Hippocampal formation (tissue), 2 donors: ENCODE results near the gene ARHGEF26.

Experiments used
- DNase-seq, 2 donors: peaks; one replicate each; lab custom pipeline; 2025; lab: John Stamatoyannopoulos, UW

Gene ARHGEF26

GRCh38 chr3:154161806-154162205, 40.6 kb downstream of the ARHGEF26 start:
- no peak for DNase-seq

DNA sequence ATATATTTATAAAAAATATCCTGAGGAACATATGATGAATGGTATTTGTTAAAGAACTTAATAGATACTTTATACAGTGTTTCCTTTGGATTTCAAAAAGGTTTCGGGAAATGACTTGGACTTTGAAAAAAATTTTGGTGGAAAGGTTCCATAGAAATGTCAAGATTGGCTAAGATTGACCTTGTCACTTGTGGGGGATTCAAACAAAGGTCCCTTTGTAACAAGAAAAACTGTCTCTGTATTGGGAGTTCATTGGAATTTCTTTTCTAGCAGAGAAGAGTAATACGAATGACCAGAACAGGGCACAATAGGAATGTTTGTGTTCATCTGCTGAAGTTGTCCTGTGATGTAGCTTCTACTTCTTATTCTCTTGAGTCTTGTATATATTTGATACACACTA, 43.2 kb downstream of the ARHGEF26 start:
- no peak for DNase-seq

DNA sequence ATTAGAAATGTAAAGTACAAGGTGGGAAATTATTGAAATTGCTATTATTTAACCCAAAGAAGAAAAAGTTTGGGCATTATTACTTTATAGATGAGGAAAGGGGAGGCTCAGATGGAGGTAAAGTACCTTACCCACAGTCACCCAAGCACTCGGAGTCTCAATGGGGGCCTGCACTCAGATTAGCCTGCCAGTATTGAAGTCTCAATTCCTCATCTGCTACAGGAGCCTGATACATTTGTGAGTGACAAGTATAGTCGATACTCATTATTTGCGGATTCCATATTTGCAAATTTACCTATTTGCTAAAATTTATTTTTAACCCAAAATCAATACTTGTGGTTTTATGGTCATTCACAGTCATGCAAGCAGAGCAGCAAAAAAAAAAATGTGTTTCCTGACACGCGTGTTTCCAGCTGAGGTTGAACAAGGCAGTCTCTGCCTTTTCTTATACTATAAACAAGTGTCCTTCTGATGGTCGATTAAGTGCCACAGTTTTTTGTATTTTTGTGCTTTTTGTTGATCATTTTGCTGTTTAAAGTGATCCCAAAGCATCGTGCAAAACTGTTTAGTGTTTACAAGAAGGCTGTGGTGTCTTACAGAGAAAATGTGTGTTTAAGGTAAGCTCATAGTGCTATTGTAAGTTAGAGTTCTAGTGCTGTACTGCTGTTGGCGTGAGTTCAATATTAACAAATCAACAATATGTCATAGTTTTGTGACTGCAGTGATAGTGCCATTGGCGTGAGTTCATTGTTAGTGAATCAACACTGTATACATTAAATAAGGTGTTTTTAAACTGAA, 48.0 kb downstream of the ARHGEF26 start:
- DNase-seq: no peak

DNA sequence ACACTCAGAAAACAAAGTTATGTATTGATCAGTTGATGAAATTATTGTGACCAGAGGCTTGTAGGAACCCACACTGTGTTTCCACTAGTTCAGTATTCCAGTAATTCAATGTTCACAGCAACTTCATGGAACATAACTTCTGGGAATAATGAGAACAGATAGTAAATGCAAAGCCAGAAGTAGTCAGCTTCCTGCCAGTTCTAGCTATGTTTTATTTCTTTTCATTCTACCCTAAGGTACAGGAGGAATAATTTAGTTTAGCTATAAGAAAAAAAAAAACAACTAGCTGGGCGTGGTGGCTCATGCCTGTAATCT, 48.6 kb downstream of the ARHGEF26 start:
- DNase-seq: no peak

- DNase-seq: no peak
These were observed 49.1 kb downstream of the ARHGEF26 start for GRCh38 chr3:154170300-154170699.

DNA sequence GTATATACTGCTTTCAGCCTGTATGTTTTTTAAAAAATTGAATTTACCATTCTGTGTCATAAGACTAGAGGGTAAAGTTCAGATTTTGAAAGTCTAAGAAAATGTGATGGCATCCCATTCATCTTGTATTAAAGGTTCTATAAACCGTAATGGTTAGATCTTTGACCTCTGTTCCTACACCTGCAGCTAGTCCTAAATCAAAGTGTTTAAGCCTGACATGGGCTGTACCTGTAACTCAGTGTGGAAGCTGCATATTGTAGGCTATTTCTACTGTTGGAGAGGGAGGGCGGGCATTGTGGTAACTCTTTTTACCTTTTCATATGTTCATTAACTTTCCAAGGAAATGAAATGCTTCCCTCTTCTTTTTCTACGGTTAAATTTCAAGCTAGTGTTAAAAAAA, 53.9 kb downstream of the ARHGEF26 start:
- DNase-seq: no peak

DNA sequence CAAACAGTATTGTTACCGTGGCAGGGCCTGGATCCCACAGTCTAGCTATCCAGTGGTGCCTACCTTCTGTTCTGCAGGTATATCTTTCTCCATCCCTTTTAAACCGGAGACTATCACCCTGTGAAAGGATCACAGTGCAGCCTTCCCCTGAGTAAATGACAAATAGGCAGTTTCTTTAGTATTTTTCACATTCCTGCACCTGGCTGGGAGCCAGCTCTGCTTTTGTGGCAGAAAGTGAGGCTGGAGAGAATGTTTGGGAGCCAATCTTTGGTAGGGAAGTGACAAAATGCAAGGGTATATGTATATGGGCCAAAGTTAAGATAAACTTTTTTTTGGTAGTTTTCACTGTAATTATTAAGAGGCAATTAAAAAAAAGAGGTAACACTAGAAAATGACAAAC, 54.8 kb downstream of the ARHGEF26 start:
- DNase-seq: no peak

GRCh38 chr3:154177406-154177805, 56.2 kb downstream of the ARHGEF26 start:
- no peak for DNase-seq

GRCh38 chr3:154178172-154178571, 57.0 kb downstream of the ARHGEF26 start:
- no peak for DNase-seq

DNA sequence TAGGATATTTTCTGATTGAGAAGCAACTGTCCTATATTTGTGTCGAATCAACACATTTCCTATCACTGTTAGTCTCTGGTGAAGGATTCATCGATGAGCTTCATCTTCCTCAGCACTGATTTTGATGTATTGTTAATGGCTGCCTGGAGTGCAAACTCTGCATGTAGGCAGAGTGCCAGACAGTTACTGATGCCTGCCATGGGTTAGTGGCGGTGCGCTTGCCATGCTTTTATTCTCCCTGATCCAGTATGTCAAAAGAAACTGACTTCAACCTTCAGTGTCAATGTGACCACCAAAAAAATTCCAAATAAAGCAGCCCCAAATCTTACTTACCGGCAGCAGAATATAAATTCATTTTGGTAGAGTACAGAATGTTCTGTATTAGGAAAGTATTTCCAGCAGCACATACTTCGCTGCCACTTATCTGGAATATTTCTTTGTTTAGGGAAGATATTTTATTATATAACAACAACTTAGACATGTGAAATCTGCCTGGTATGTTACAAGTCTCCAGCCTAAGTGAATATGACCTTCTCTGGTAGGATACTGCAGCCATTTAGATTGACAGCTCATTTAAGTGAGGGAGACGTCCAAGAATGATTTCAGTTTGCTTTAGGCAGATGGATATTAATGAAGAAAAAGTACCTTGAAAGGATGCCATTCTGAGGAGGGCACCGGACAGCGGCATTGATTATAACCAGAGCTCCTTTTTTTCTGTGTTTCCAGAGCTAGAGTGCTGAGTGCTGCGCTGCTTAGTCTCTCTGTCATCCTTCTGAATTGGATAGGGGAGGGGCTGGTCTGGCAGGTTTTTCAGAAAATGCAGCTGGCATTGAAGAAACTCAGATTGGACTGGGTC, 59.9 kb downstream of the ARHGEF26 start:
- DNase-seq: no peak

GRCh38 chr3:154182322-154182922, 61.2 kb downstream of the ARHGEF26 start:
- DNase-seq: no peak

GRCh38 chr3:154182975-154183374, 61.8 kb downstream of the ARHGEF26 start:
- no peak for DNase-seq

- DNase-seq: no peak
These were observed 63.4 kb downstream of the ARHGEF26 start for GRCh38 chr3:154184582-154184981.

DNA sequence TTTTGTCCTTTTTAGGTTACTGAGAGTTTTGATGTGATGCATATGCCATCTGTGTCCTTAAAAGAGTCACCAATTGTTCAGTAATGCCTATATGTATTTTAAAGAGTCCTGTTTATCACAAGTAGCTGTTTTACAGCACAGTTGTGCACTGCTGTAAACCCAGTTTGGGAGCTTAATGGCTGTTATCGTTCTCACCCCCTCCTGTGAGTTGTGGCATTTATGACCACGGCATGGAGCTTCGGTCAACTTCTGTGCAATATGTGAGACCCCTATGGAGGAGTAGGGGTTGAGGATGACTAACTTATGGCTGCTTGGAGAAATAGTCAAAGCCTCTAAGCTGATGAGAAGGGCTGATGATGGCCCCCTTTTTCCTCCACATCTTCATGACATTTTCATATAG, 67.2 kb downstream of the ARHGEF26 start:
- no peak for DNase-seq

GRCh38 chr3:154188846-154189245, 67.7 kb downstream of the ARHGEF26 start:
- DNase-seq: no peak

- DNase-seq: no peak
These were observed 70.3 kb downstream of the ARHGEF26 start for GRCh38 chr3:154191520-154191919.

GRCh38 chr3:154192225-154192624, 71.0 kb downstream of the ARHGEF26 start:
- no peak for DNase-seq

- no peak for DNase-seq
These were observed 71.9 kb downstream of the ARHGEF26 start for GRCh38 chr3:154193000-154193615.

GRCh38 chr3:154194877-154195276, 73.7 kb downstream of the ARHGEF26 start:
- DNase-seq: no peak

DNA sequence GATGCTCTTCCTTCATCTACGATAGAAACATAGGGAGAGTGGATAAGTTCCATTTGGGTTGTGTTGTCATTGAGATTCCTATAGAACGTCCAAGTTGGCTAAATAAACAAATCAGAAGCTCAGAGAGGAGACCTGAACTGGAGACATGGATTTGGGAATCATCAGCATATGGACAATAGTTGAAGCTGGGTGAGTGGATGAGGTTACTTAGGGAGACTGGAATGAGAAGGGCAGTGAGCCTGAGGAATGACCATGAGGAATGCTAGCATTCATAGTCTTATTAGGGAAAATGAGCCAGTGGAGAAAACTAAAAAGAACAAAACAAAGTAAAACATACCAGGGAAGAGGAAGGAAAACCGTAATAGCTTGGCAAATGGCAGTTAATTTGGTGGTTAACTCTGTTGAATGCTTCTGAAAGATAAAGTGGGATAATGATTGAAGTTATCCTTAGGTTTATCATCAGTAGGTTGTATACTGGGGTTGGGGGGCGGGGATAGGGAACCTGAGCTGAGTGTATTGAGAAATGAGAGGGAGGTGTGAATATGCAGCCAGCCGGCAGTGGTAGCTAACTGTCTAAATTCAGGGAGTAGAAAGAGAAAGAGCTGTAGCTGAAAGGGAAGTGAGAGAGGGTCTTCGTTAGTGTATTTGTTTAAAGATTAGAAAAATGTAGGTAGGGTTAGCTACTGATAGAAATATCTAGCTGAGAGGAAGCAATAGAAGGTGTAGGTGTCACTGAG, 74.6 kb downstream of the ARHGEF26 start:
- no peak for DNase-seq

- DNase-seq: no peak
These were observed 76.6 kb downstream of the ARHGEF26 start for GRCh38 chr3:154197751-154198150.

- no peak for DNase-seq
These were observed 88.3 kb downstream of the ARHGEF26 start for GRCh38 chr3:154209499-154209898.
